Neuronal stem cell (in vitro differentiated cells): ENCODE measurements around the gene TMEM239.
A peak's percentile ranks its signal among the peaks of the same experiment; 100 is the strongest.

Experiments
- DNase-seq: peaks from one replicate; pipeline ENCODE4 v3.0.0-alpha.2; 2013; ENCODE audit warnings: low spot score
- H2AFZ ChIP-seq: one replicate; pipeline ENCODE4 v1.6.1; 2013; ENCODE audit warnings: mild to moderate bottlenecking, low read length, inconsistent platforms
- H2AK5ac ChIP-seq: 2 replicates; pipeline ENCODE4 v1.6.1; 2013; ENCODE audit warnings: low read depth, mild to moderate bottlenecking, inconsistent platforms, low read length, moderate library complexity, mixed read lengths
- H2BK120ac ChIP-seq: 2 replicates; pipeline ENCODE4 v1.6.1; 2013; ENCODE audit warnings: low read depth, mild to moderate bottlenecking, inconsistent platforms, low read length, moderate library complexity, mixed read lengths
- H2BK12ac ChIP-seq: one replicate; pipeline ENCODE4 v1.6.1; 2013; ENCODE audit warnings: low read length, inconsistent platforms
- H2BK15ac ChIP-seq: 2 replicates; pipeline ENCODE4 v1.6.1; 2013; ENCODE audit warnings: mild to moderate bottlenecking, low read length, inconsistent platforms, mixed read lengths
- H2BK5ac ChIP-seq: one replicate; pipeline ENCODE4 v1.6.1; 2013; ENCODE audit warnings: inconsistent platforms, mild to moderate bottlenecking, low read length, moderate library complexity
- H3K14ac ChIP-seq: one replicate; pipeline ENCODE4 v1.6.1; 2013; ENCODE audit warnings: low read length, inconsistent platforms
- H3K18ac ChIP-seq: 2 replicates; pipeline ENCODE4 v1.6.1; 2013; ENCODE audit warnings: low read length, inconsistent platforms
- H3K23ac ChIP-seq: 2 replicates; pipeline ENCODE4 v1.6.1; 2013; ENCODE audit warnings: low read depth, mild to moderate bottlenecking, mixed read lengths, low read length, inconsistent platforms; ENCODE audit not compliant: poor library complexity
- H3K27ac ChIP-seq: replicated peaks from 3 replicates; pipeline ENCODE4 v1.5.1; 2013; ENCODE audit warnings: low read length, inconsistent platforms
- H3K27me3 ChIP-seq, 3 experiments: 2 replicates each; pipeline ENCODE4 v1.6.1; 2013; ENCODE audit warnings: low read length in 3 of 3, mild to moderate bottlenecking in 2 of 3, inconsistent platforms in 1 of 3, low read depth in 1 of 3, mixed read lengths in 1 of 3, moderate library complexity in 1 of 3; ENCODE audit not compliant: control insufficient read depth in 3 of 3, insufficient read depth in 3 of 3
- H3K36me3 ChIP-seq, 2 donors: replicated peaks in 1 of 2; 2 replicates each; pipeline ENCODE4 v1.6.1; 2013; ENCODE audit warnings: low read length in 2 of 2; ENCODE audit not compliant: control insufficient read depth in 2 of 2, insufficient read depth in 2 of 2
- H3K4ac ChIP-seq: 2 replicates; pipeline ENCODE4 v1.6.1; 2013; ENCODE audit warnings: inconsistent platforms, mild to moderate bottlenecking, low read length, moderate library complexity
- H3K4me1 ChIP-seq, 2 donors: 1 replicate in 1 of 2; 2 replicates in 1 of 2; pipeline ENCODE4 v1.6.1; 2013; ENCODE audit warnings: low read length in 2 of 2, low read depth in 1 of 2; ENCODE audit not compliant: control insufficient read depth in 2 of 2, insufficient read depth in 1 of 2
- H3K4me2 ChIP-seq: one replicate; pipeline ENCODE4 v1.6.1; 2013; ENCODE audit warnings: mild to moderate bottlenecking, low read length, inconsistent platforms; ENCODE audit not compliant: insufficient read depth, poor library complexity, severe bottlenecking
- H3K4me3 ChIP-seq, 2 donors: 2 replicates each; pipeline ENCODE4 v1.5.1; 2013; ENCODE audit warnings: low read length in 2 of 2, mild to moderate bottlenecking in 2 of 2, inconsistent platforms in 1 of 2, moderate library complexity in 1 of 2
- H3K79me1 ChIP-seq: one replicate; pipeline ENCODE4 v1.6.1; 2013; ENCODE audit warnings: low read depth, mild to moderate bottlenecking, inconsistent platforms, low read length, moderate library complexity
- H3K9ac ChIP-seq: one replicate; pipeline ENCODE4 v1.6.1; 2013; ENCODE audit warnings: mild to moderate bottlenecking, low read depth, low read length, inconsistent platforms; ENCODE audit not compliant: poor library complexity
- H3K9me3 ChIP-seq, 2 donors: replicated peaks in 1 of 2; 2 replicates each; pipeline versions ENCODE3 to v1.6.1; 2013; ENCODE audit warnings: low read length in 2 of 2, mild to moderate bottlenecking in 2 of 2, inconsistent platforms in 1 of 2, low read depth in 1 of 2, mixed read lengths in 1 of 2, moderate library complexity in 1 of 2; ENCODE audit not compliant: control insufficient read depth in 2 of 2, insufficient read depth in 1 of 2
- H4K8ac ChIP-seq: one replicate; pipeline ENCODE4 v1.6.1; 2013; ENCODE audit warnings: low read depth, mild to moderate bottlenecking, inconsistent platforms, low read length, moderate library complexity
- H4K91ac ChIP-seq: one replicate; pipeline ENCODE4 v1.6.1; 2013; ENCODE audit warnings: low read length, low read depth, mild to moderate bottlenecking, inconsistent platforms; ENCODE audit not compliant: poor library complexity
- WGBS, 2 donors: extraction: QIAGEN DNeasy Blood & Tissue Kit; methylation state at CpG; one replicate each; pipeline ENCODE4 v1.1.7; 2013; ENCODE audit warnings: missing lambda C conversion rate in 2 of 2, mixed read lengths in 1 of 2; ENCODE audit not compliant: insufficient read length in 2 of 2, insufficient replicate concordance in 1 of 2; ENCODE audit errors: extremely low coverage in 2 of 2; 5-methylcytosine and 5-hydroxymethylcytosine counted together

TMEM239 gene

GRCh38 chr20:2816583-2817340 lies 598 bp downstream of the TMEM239 start:
- WGBS, 2 donors, result no CpG with 5 or more reads among the region's 20 CpGs
- no peak for DNase-seq
- no peaks in the 10 kb centered on the region for H3K79me1 ChIP-seq

GRCh38 chr20:2817341-2817726 lies 1.2 kb downstream of the TMEM239 start:
- no peak overlapping the region for H3K4me2 ChIP-seq
- no peak overlapping the region for H2BK15ac ChIP-seq
- H2BK12ac ChIP-seq, result no peak overlapping the region
- H3K23ac ChIP-seq, result no peak overlapping the region
- H2BK5ac ChIP-seq, result no peak overlapping the region
- no peaks in the 10 kb centered on the region for H3K79me1 ChIP-seq
- no peak overlapping the region for H3K14ac ChIP-seq
- H3K4ac ChIP-seq, result no peak overlapping the region
- H3K18ac ChIP-seq, result no peak overlapping the region
- H3K27ac ChIP-seq, result no peak overlapping the region
- no peak overlapping the region for H2BK120ac ChIP-seq
- no CpG with 5 or more reads among the region's 2 CpGs for WGBS, 2 donors
- no peak overlapping the region for H2AK5ac ChIP-seq
- H3K36me3 ChIP-seq, result no peaks in the 10 kb centered on the region
- DNase-seq, result no peak
- no peak overlapping the region for H4K8ac ChIP-seq
- H3K27me3 ChIP-seq, result peaks cover 8 to 52% (median 20%) of the 10 kb centered on the region in 3 experiments
- no peak overlapping the region for H3K4me3 ChIP-seq
- H4K91ac ChIP-seq, result no peak overlapping the region
- H3K4me1 ChIP-seq, result peaks cover 0 to 2% of the 10 kb centered on the region in 2 donors
- H2AFZ ChIP-seq, result no peak overlapping the region
- peaks cover 4 to 8% of the 10 kb centered on the region in 2 donors for H3K9me3 ChIP-seq
- H3K9ac ChIP-seq, result no peak overlapping the region

More at GRCh38 chr20:2816583-2817340, 598 bp downstream of the TMEM239 start:
- Histone ChIP-seq H3K4ac (no peak overlapping the region), H2AK5ac (no peak overlapping the region), H3K4me2 (no peak overlapping the region), H2BK120ac (peak overlapping the region; percentile 30), H4K91ac (no peak overlapping the region), H3K4me1 (no peaks in the 10 kb centered on the region), H3K36me3 (no peaks in the 10 kb centered on the region), H2BK15ac (peak overlapping the region; percentile 1), H2BK12ac (no peak overlapping the region), H3K18ac (peak overlapping the region; percentile 69), H3K9ac (peak overlapping the region; percentile 54), H3K27me3 (peaks cover 7 to 48% (median 15%) of the 10 kb centered on the region in 3 experiments), H2AFZ (no peak overlapping the region), H3K4me3 (no peak overlapping the region), H3K14ac (no peak overlapping the region), H2BK5ac (no peak overlapping the region), H3K27ac (no peak overlapping the region), H4K8ac (no peak overlapping the region), H3K9me3 (peaks cover 6 to 8% of the 10 kb centered on the region in 2 donors), H3K23ac (peak overlapping the region; percentile 34)

GRCh38 chr20:2817891-2818595 lies 1.9 kb downstream of the TMEM239 start:
- Histone ChIP-seq H3K4me1 (peaks cover 0 to 2% of the 10 kb centered on the region in 2 donors), H3K14ac (no peak overlapping the region), H2AK5ac (no peak overlapping the region), H2BK12ac (no peak overlapping the region), H3K36me3 (no peaks in the 10 kb centered on the region), H3K9ac (no peak overlapping the region), H3K27ac (no peak overlapping the region), H2AFZ (no peak overlapping the region), H3K23ac (no peak overlapping the region), H3K4me2 (no peak overlapping the region), H2BK5ac (no peak overlapping the region), H3K4ac (no peak overlapping the region), H3K9me3 (peaks cover 0 to 8% of the 10 kb centered on the region in 2 donors), H2BK120ac (no peak overlapping the region), H3K18ac (no peak overlapping the region), H3K79me1 (no peaks in the 10 kb centered on the region), H3K27me3 (peaks cover 8 to 53% (median 20%) of the 10 kb centered on the region in 3 experiments), H4K8ac (no peak overlapping the region), H4K91ac (no peak overlapping the region), H3K4me3 (no peak overlapping the region), H2BK15ac (no peak overlapping the region)
- WGBS, 2 donors, result no CpG with 5 or more reads among the region's 7 CpGs
- no peak for DNase-seq
